SK-N-SH (cell line): ENCODE measurements around the gene CHD2. TPM values are rescaled to one million over a fixed set of nuclear protein-coding genes. Genes with fewer than 3 reads are reported as not detected.

Experiments
- CTCF ChIA-PET: fragments of 300-600, 350-600 bp; formaldehyde crosslinking; extraction: SDS; loops from one replicate; lab custom pipeline; 2021; lab: Yijun Ruan, JAX
- POLR2A ChIA-PET: fragments of 350-600 bp; sonication (Branson Sonifier 250); formaldehyde crosslinking; extraction: SDS; loops from one replicate; lab custom pipeline; 2020; ENCODE audit warnings: antibody characterized with exemption, inconsistent platforms; lab: Yijun Ruan, JAX
- DNase-seq: peaks from one replicate; pipeline ENCODE4 v3.0.0; 2012
- H2AFZ ChIP-seq: fragments of 200-600 bp; sonication (generic); 2 replicates; pipeline ENCODE4 v1.8.1; 2016; ENCODE audit warnings: antibody characterized with exemption, mild to moderate bottlenecking, low read depth
- H3F3A ChIP-seq: fragments of 200-600 bp; sonication (generic); replicated peaks from 2 replicates; pipeline ENCODE3; 2016; ENCODE audit warnings: antibody characterized with exemption, mild to moderate bottlenecking; ENCODE audit not compliant: insufficient read depth
- H3K27ac ChIP-seq, 2 experiments: fragments of 200-500 bp in 1 of 2; fragments of 200-600 bp in 1 of 2; sonication (Bioruptor generic) in 1 of 2; sonication (generic), shearing (Covaris generic) in 1 of 2; 2 replicates each; pipeline versions ENCODE4 v1.5.1 to v1.6.1; 2014 to 2016; ENCODE audit warnings: low read depth in 2 of 2, inconsistent platforms in 1 of 2, low read length in 1 of 2, mild to moderate bottlenecking in 1 of 2, mixed read lengths in 1 of 2
- H3K27me3 ChIP-seq: fragments of 200-600 bp; sonication (generic), shearing (Covaris generic); 2 replicates; pipeline ENCODE4 v1.6.1; 2016; ENCODE audit warnings: mixed run types; ENCODE audit not compliant: insufficient read depth
- H3K36me3 ChIP-seq, 2 experiments: fragments of 200-500 bp in 1 of 2; fragments of 200-600 bp in 1 of 2; sonication (Bioruptor generic) in 1 of 2; sonication (generic) in 1 of 2; replicated peaks in 1 of 2; 2 replicates each; pipeline versions ENCODE3 to v1.5.1; 2014 to 2016; ENCODE audit warnings: low read length in 1 of 2, mild to moderate bottlenecking in 1 of 2; ENCODE audit not compliant: insufficient read depth in 2 of 2, control insufficient read depth in 1 of 2
- H3K4me1 ChIP-seq, 2 experiments: fragments of 200-500 bp in 1 of 2; fragments of 200-600 bp in 1 of 2; sonication (Bioruptor generic) in 1 of 2; sonication (generic), shearing (Covaris generic) in 1 of 2; 2 replicates each; pipeline versions ENCODE4 v1.5.1 to v1.6.1; 2014 to 2016; ENCODE audit warnings: low read depth in 1 of 2, low read length in 1 of 2, mixed run types in 1 of 2; ENCODE audit not compliant: insufficient read depth in 2 of 2, control insufficient read depth in 1 of 2
- H3K4me2 ChIP-seq: fragments of 200-600 bp; sonication (generic), shearing (Covaris generic); 2 replicates; pipeline ENCODE4 v1.6.1; 2017; ENCODE audit warnings: mixed run types
- H3K4me3 ChIP-seq, 2 experiments: fragments of 200-500 bp in 1 of 2; fragments of 200-600 bp in 1 of 2; sonication (Bioruptor generic) in 1 of 2; sonication (generic), shearing (Covaris generic) in 1 of 2; 2 replicates each; pipeline versions ENCODE4 v1.5.1 to v1.8.1; 2014 to 2016; ENCODE audit warnings: low read depth in 2 of 2, inconsistent platforms in 1 of 2, low read length in 1 of 2, mild to moderate bottlenecking in 1 of 2, mixed read lengths in 1 of 2, moderate library complexity in 1 of 2
- H3K79me2 ChIP-seq: fragments of 200-600 bp; sonication (generic); 2 replicates; pipeline ENCODE4 v1.8.1; 2017; ENCODE audit warnings: mild to moderate bottlenecking; ENCODE audit not compliant: insufficient read depth
- H3K9ac ChIP-seq: fragments of 200-600 bp; sonication (generic); 2 replicates; pipeline ENCODE4 v1.6.1; 2017; ENCODE audit warnings: mixed run types
- H3K9me2 ChIP-seq: fragments of 200-600 bp; sonication (generic); 2 replicates; pipeline ENCODE4 v1.6.1; 2017; ENCODE audit warnings: mixed run types
- H3K9me3 ChIP-seq: fragments of 200-600 bp; sonication (generic); 2 replicates; pipeline ENCODE4 v1.6.1; 2017; ENCODE audit warnings: mixed run types, mild to moderate bottlenecking, moderate library complexity
- H4K20me1 ChIP-seq: fragments of 200-600 bp; sonication (generic); 2 replicates; pipeline ENCODE4 v1.6.1; 2017; ENCODE audit warnings: mild to moderate bottlenecking, mixed run types; ENCODE audit not compliant: insufficient read depth
- ELF1 ChIP-seq: IDR thresholded peaks from 2 replicates; pipeline ENCODE4 v1.4.0; 2012
- FOSL2 ChIP-seq: IDR thresholded peaks from 2 replicates; pipeline ENCODE4 v1.4.0; 2012; ENCODE audit warnings: low read depth, mild to moderate bottlenecking, moderate library complexity, borderline replicate concordance
- MXI1 ChIP-seq: IDR thresholded peaks from 2 replicates; pipeline ENCODE4 v1.6.1; 2012; ENCODE audit warnings: mild to moderate bottlenecking, low read depth, low read length, improper control_type of control experiment
- NRF1 ChIP-seq: IDR thresholded peaks from 2 replicates; pipeline ENCODE4 v1.6.1; 2012; ENCODE audit warnings: low read depth, mild to moderate bottlenecking, low read length
- POLR2AphosphoS5 ChIP-seq: IDR thresholded peaks from 2 replicates; pipeline ENCODE4 v1.6.1; 2012; ENCODE audit warnings: low read depth, low read length
- RAD21 ChIP-seq: IDR thresholded peaks from 2 replicates; pipeline ENCODE4 v1.6.1; 2012; ENCODE audit warnings: mild to moderate bottlenecking, low read length
- RFX5 ChIP-seq: IDR thresholded peaks from 2 replicates; pipeline ENCODE4 v1.6.1; 2012; ENCODE audit warnings: mild to moderate bottlenecking, improper control_type of control experiment, low read length
- RXRA ChIP-seq: IDR thresholded peaks from 2 replicates; pipeline ENCODE4 v1.4.0; 2012; ENCODE audit warnings: low read depth, mild to moderate bottlenecking, borderline replicate concordance
- SIN3A ChIP-seq: IDR thresholded peaks from 2 replicates; pipeline ENCODE4 v1.6.1; 2012; ENCODE audit warnings: low read depth, mild to moderate bottlenecking, low read length, moderate library complexity, borderline replicate concordance
- SMC3 ChIP-seq: IDR thresholded peaks from 2 replicates; pipeline ENCODE4 v1.6.1; 2012; ENCODE audit warnings: low read depth, low read length, improper control_type of control experiment
- TCF12 ChIP-seq: IDR thresholded peaks from 2 replicates; pipeline ENCODE4 v1.4.0; 2012
- TEAD4 ChIP-seq: IDR thresholded peaks from 2 replicates; pipeline ENCODE4 v1.4.0; 2012; ENCODE audit warnings: mild to moderate bottlenecking, borderline replicate concordance; ENCODE audit not compliant: insufficient read depth
- YY1 ChIP-seq: IDR thresholded peaks from 2 replicates; pipeline ENCODE4 v1.4.0; 2012; ENCODE audit warnings: low read depth, mild to moderate bottlenecking
- WGBS: methylation state at CpG from one replicate; pipeline ENCODE4 v1.1.6; 2017; ENCODE audit warnings: low lambda C conversion rate; 5-methylcytosine and 5-hydroxymethylcytosine counted together
- polyA plus RNA-seq, 3 experiments: library from polyadenylated mRNA; depleted of rRNA; stranded (reverse); fragments of >200 nt; gene quantifications; 2 replicates each; pipeline ENCODE4 v1.2.3, GENCODE V29; 2012
- TF ChIP-seq, protein P1 (sequence below): fragments of 200-600 bp; sonication (generic); IDR thresholded peaks from 2 replicates; pipeline ENCODE4 v1.6.1; 2017; ENCODE audit warnings: antibody characterized with exemption, mild to moderate bottlenecking, moderate library complexity
- TF ChIP-seq, protein P2 (sequence below): IDR thresholded peaks from 2 replicates; pipeline ENCODE4 v1.4.0; 2012; ENCODE audit warnings: low read depth, borderline replicate concordance
- TF ChIP-seq, protein P3 (sequence below): fragments of 150-350 bp; IDR thresholded peaks from 2 replicates; pipeline ENCODE4 v1.6.1; 2017; ENCODE audit warnings: antibody characterized with exemption, low read length, low read depth, borderline replicate concordance
- TF ChIP-seq, protein P4 (sequence below): IDR thresholded peaks from 2 replicates; pipeline ENCODE4 v1.4.0; 2012; ENCODE audit warnings: low read depth

Gene CHD2
- polyA plus RNA-seq, 1 of the 3 experiments (the other 2 are of a cell fraction) = 25.3 TPM

DNA sequence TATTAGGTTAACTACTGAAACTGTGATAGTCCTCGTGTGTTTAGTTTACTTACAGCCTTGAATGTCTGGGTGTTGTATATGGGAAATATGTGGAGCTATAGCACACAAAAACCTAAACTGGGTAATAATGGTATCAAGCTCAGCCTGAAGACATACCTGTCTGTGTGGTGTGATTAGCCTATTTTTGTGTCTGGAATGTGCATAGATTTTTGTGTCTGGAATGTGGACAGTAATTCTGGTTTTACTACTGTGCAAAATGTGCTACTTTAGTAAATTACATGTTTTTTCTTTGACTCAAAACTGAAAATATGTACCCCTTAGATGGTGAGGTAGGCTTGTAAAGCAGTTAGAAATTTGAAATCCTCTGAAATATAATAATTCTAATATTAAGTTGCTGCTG lies 43.5 kb downstream of the CHD2 start:
- ChIA-PET POLR2A (no interaction called here), CTCF (interaction anchor here (1.5 to 1.9 kb wide), 2 partner anchors 18 to 147 kb away, joined by 3 to 6 read pairs; no protein-coding TSS in a partner anchor)
- Histone ChIP-seq H4K20me1 (no peaks in the 10 kb centered on the region; the same call in 1 of the 2 replicates), H3K9me3 (peaks cover 7% of the 10 kb centered on the region), H3K27me3 (no peaks in the 10 kb centered on the region), H3K4me1 (no peaks in the 10 kb centered on the region), H3K9ac (no peak overlapping the region), H3K4me3 (no peak overlapping the region), H3K9me2 (no peaks in the 10 kb centered on the region), H3K27ac (no peak overlapping the region), H3K4me2 (no peak overlapping the region), H3F3A (peaks cover 34% of the 10 kb centered on the region), H3K79me2 (peaks cover 69% of the 10 kb centered on the region), H3K36me3 (peaks cover 83 to 97% of the 10 kb centered on the region in 2 experiments), H2AFZ (no peak overlapping the region)
- WGBS = 90% methylated on average over 1 of the region's 1 CpG
- no peak for TF ChIP-seq RXRA
- TF ChIP-seq, protein P1, sequence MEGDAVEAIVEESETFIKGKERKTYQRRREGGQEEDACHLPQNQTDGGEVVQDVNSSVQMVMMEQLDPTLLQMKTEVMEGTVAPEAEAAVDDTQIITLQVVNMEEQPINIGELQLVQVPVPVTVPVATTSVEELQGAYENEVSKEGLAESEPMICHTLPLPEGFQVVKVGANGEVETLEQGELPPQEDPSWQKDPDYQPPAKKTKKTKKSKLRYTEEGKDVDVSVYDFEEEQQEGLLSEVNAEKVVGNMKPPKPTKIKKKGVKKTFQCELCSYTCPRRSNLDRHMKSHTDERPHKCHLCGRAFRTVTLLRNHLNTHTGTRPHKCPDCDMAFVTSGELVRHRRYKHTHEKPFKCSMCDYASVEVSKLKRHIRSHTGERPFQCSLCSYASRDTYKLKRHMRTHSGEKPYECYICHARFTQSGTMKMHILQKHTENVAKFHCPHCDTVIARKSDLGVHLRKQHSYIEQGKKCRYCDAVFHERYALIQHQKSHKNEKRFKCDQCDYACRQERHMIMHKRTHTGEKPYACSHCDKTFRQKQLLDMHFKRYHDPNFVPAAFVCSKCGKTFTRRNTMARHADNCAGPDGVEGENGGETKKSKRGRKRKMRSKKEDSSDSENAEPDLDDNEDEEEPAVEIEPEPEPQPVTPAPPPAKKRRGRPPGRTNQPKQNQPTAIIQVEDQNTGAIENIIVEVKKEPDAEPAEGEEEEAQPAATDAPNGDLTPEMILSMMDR = no peak
- no peak for TF ChIP-seq RAD21
- no peak for TF ChIP-seq YY1
- TF ChIP-seq MXI1 = no peak
- TF ChIP-seq FOSL2 = no peak
- TF ChIP-seq ELF1 = no peak
- no peak for TF ChIP-seq TCF12
- TF ChIP-seq RFX5 = no peak
- no peak for TF ChIP-seq NRF1
- no peak for TF ChIP-seq SMC3
- TF ChIP-seq, protein P2, sequence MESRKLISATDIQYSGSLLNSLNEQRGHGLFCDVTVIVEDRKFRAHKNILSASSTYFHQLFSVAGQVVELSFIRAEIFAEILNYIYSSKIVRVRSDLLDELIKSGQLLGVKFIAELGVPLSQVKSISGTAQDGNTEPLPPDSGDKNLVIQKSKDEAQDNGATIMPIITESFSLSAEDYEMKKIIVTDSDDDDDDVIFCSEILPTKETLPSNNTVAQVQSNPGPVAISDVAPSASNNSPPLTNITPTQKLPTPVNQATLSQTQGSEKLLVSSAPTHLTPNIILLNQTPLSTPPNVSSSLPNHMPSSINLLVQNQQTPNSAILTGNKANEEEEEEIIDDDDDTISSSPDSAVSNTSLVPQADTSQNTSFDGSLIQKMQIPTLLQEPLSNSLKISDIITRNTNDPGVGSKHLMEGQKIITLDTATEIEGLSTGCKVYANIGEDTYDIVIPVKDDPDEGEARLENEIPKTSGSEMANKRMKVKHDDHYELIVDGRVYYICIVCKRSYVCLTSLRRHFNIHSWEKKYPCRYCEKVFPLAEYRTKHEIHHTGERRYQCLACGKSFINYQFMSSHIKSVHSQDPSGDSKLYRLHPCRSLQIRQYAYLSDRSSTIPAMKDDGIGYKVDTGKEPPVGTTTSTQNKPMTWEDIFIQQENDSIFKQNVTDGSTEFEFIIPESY = no peak
- TF ChIP-seq, protein P3, sequence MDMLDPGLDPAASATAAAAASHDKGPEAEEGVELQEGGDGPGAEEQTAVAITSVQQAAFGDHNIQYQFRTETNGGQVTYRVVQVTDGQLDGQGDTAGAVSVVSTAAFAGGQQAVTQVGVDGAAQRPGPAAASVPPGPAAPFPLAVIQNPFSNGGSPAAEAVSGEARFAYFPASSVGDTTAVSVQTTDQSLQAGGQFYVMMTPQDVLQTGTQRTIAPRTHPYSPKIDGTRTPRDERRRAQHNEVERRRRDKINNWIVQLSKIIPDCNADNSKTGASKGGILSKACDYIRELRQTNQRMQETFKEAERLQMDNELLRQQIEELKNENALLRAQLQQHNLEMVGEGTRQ = no peak
- TF ChIP-seq SIN3A = no peak
- no peak for TF ChIP-seq POLR2AphosphoS5
- no peak for TF ChIP-seq TEAD4
- TF ChIP-seq, protein P4, sequence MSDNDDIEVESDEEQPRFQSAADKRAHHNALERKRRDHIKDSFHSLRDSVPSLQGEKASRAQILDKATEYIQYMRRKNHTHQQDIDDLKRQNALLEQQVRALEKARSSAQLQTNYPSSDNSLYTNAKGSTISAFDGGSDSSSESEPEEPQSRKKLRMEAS = no peak
- no peak for DNase-seq
